MCF 10A (cell line): ENCODE data around the gene GPR137. TPM values are rescaled to one million over a fixed set of nuclear protein-coding genes. Genes with fewer than 3 reads are reported as not detected.

Source experiments
- BruUV-seq: library from RNA; stranded (reverse); fragments of 400-500 nt; replicated peaks from 2 replicates; lab custom pipeline; 2021; lab: Mats Ljungman, UMichigan
- CTCF ChIA-PET: fragments of 300-600 bp; sonication (Branson Sonifier 250); formaldehyde crosslinking; extraction: SDS; loops from one replicate; lab custom pipeline; 2021; ENCODE audit warnings: antibody characterized with exemption, inconsistent platforms; lab: Yijun Ruan, JAX
- POLR2A ChIA-PET: fragments of 300-600, 350-650 bp; sonication (Branson Sonifier 250); formaldehyde crosslinking; extraction: SDS; loops from one replicate; lab custom pipeline; 2020; ENCODE audit warnings: antibody characterized with exemption, inconsistent platforms; lab: Yijun Ruan, JAX
- DNase-seq: peaks from one replicate; pipeline ENCODE4 v3.0.0-alpha.2; 2018; ENCODE audit not compliant: unreplicated experiment
- H3K27ac Mint-ChIP-seq: one replicate; pipeline ENCODE4 v1.8.0; 2022; ENCODE audit warnings: mild to moderate bottlenecking, low read depth, mixed read lengths; ENCODE audit not compliant: unreplicated experiment
- H3K27me3 Mint-ChIP-seq: one replicate; pipeline ENCODE4 v1.8.0; 2022; ENCODE audit warnings: mixed read lengths; ENCODE audit not compliant: insufficient read depth, unreplicated experiment
- H3K36me3 Mint-ChIP-seq: one replicate; pipeline ENCODE4 v1.8.0; 2022; ENCODE audit warnings: mild to moderate bottlenecking, moderate library complexity, mixed read lengths; ENCODE audit not compliant: insufficient read depth, unreplicated experiment
- H3K4me1 Mint-ChIP-seq: one replicate; pipeline ENCODE4 v1.8.0; 2022; ENCODE audit warnings: mixed read lengths; ENCODE audit not compliant: insufficient read depth, unreplicated experiment
- H3K4me3 Mint-ChIP-seq: one replicate; pipeline ENCODE4 v1.8.0; 2022; ENCODE audit warnings: mild to moderate bottlenecking, moderate library complexity, mixed read lengths; ENCODE audit not compliant: unreplicated experiment
- H3K9me3 Mint-ChIP-seq: one replicate; pipeline ENCODE4 v1.8.0; 2022; ENCODE audit warnings: mixed read lengths; ENCODE audit not compliant: unreplicated experiment
- CTCF ChIP-seq: fragments of 200-600 bp; IDR thresholded peaks from one replicate; pipeline ENCODE4 v1.8.0; 2022; ENCODE audit warnings: antibody characterized with exemption, mild to moderate bottlenecking; ENCODE audit not compliant: unreplicated experiment
- intact Hi-C: fragments of 100-400 bp; cut with micrococcal nuclease; formaldehyde crosslinking; loops from 2 replicates; pipeline ENCODE4 v1.14.1; 2022
- total RNA-seq: library from RNA; stranded (reverse); gene quantifications from 2 replicates; pipeline ENCODE4 v1.2.3, GENCODE V29; 2022

The GPR137 gene
- total RNA-seq, 1 experiment from 2014 or later = 36.0 TPM

DNA sequence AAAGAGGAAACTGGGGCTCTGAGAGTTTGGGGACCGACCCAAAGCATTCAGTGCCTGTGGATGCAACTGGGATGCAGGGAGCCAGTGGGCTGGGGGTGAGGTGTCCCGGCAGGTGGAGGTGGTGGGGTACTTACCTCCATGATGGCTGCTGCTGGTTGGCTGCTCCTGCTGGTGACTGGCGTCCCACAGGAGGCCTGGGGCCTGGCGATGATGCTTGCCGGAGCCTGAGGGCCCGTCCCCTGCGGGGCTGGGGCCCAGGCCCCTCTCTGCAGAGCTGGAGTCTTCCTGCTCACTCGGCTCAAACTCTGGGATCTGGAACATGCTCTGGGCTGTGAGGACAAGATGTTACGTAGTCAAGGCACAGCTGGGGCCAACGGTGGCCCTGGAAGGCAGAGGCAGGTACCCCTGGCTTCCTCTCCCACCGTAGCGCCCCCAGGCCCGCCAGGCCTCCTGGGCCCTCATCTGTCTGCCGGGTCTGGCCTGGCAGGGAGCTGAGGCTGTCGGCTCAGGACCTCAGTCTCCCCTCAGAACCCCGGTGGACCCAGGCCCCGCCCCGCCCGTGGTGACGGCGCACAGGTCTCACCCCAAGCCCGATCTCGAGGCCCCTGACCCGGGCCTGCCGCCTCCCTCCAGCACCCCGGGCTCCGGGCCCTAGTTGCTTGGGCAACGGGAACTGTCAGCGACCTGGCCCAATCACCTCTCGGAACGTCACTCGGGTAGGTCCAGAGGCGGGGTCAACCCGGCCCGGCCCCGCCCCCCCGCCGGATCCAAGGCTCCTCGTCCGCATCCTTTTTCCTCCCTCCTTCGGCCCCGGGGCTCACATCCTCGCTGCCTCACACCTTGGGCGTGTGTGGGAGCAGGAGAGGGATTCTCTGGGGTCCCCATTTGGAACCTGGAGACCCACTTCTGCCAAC is 1.3 kb upstream of the GPR137 start, which contains the start of gene BAD:
BAD (minus strand) TSS at position 618 of the 914 bp plus-strand sequence; CDS start at position 321, 297 bp downstream.
- H3K4me1 Mint-ChIP-seq = peaks cover 10% of the 10 kb centered on the region
- H3K9me3 Mint-ChIP-seq = no peaks in the 10 kb centered on the region
- ChIA-PET CTCF (interaction anchor here (0.5 to 9.9 kb wide), 8 partner anchors 12 to 139 kb away, joined by 3 to 96 read pairs (median 4); partner anchors contain the start of gene CATSPERZ), POLR2A (interaction anchor here (0.5 to 8.2 kb wide), 17 partner anchors 8 to 493 kb away, joined by 3 to 125 read pairs (median 5); partner anchors contain the start of genes CATSPERZ, ESRRA, FKBP2 and NUDT22)
- DNase-seq = peak; percentile 94
- no peak for TF ChIP-seq CTCF
- H3K27me3 Mint-ChIP-seq = no peaks in the 10 kb centered on the region
- peak within 1 kb of the TSS; percentile 84 for H3K27ac Mint-ChIP-seq
- intact Hi-C loops = no loop called here
- BruUV-seq = TSS peak; percentile 61
- H3K36me3 Mint-ChIP-seq = peaks cover 39% of the 10 kb centered on the region
- peak within 1 kb of the TSS; percentile 76 for H3K4me3 Mint-ChIP-seq

GRCh38 chr11:64285885-64286800 is 495 bp downstream of the GPR137 start:
- BruUV-seq = no TSS peak
- ChIA-PET CTCF (interaction anchor here (0.6 to 9.9 kb wide), 3 partner anchors 14 to 22 kb away, joined by 3 to 96 read pairs (median 5); partner anchors contain the start of gene CATSPERZ), POLR2A (interaction anchor here (0.9 to 8.2 kb wide), 8 partner anchors 9 to 100 kb away, joined by 3 to 125 read pairs (median 8); partner anchors contain the start of genes CATSPERZ, PLCB3, PRDX5 and STIP1)
- Mint-ChIP-seq H3K4me3 (peak overlapping the region; percentile 76), H3K27me3 (peaks cover 9% of the 10 kb centered on the region), H3K27ac (peak overlapping the region; percentile 84), H3K9me3 (no peaks in the 10 kb centered on the region), H3K4me1 (peaks cover 15% of the 10 kb centered on the region), H3K36me3 (peaks cover 29% of the 10 kb centered on the region)
- peak; percentile 21 for TF ChIP-seq CTCF
- intact Hi-C loops = loop anchor here (1.0 to 5.0 kb wide), 4 partner anchors 19 to 99 kb away; partner anchors contain the start of genes ESRRA, PLCB3 and STIP1
- peak; percentile 42 for DNase-seq

- no peak for DNase-seq
- intact Hi-C loops = loop anchor here (1.0 to 5.0 kb wide), 4 partner anchors 18 to 99 kb away; partner anchors contain the start of genes ESRRA, PLCB3 and STIP1
- Mint-ChIP-seq H3K27ac (peak overlapping the region; percentile 77), H3K4me3 (peak overlapping the region; percentile 76), H3K36me3 (peaks cover 22% of the 10 kb centered on the region), H3K27me3 (peaks cover 11% of the 10 kb centered on the region), H3K4me1 (peaks cover 15% of the 10 kb centered on the region), H3K9me3 (no peaks in the 10 kb centered on the region)
- TF ChIP-seq CTCF = no peak
- BruUV-seq = no TSS peak
- ChIA-PET CTCF (interaction anchor here (9.9 kb wide), 1 partner anchor 16 kb away, joined by 96 read pairs; the partner anchor contains the start of gene CATSPERZ), POLR2A (interaction anchor here (0.9 to 3.1 kb wide), 4 partner anchors 10 to 45 kb away, joined by 3 to 24 read pairs (median 8); partner anchors contain the start of genes PLCB3, PRDX5 and TRMT112)
These were observed 1.1 kb downstream of the GPR137 start for GRCh38 chr11:64286801-64287159.
